Measurements from ENCODE around the gene KCNK13. TPM values are rescaled to one million over a fixed set of nuclear protein-coding genes. Genes with fewer than 3 reads are reported as not detected.

KCNK13 gene
- total RNA-seq, 1 experiment from 2014 or later: 0.23 TPM

DNA sequence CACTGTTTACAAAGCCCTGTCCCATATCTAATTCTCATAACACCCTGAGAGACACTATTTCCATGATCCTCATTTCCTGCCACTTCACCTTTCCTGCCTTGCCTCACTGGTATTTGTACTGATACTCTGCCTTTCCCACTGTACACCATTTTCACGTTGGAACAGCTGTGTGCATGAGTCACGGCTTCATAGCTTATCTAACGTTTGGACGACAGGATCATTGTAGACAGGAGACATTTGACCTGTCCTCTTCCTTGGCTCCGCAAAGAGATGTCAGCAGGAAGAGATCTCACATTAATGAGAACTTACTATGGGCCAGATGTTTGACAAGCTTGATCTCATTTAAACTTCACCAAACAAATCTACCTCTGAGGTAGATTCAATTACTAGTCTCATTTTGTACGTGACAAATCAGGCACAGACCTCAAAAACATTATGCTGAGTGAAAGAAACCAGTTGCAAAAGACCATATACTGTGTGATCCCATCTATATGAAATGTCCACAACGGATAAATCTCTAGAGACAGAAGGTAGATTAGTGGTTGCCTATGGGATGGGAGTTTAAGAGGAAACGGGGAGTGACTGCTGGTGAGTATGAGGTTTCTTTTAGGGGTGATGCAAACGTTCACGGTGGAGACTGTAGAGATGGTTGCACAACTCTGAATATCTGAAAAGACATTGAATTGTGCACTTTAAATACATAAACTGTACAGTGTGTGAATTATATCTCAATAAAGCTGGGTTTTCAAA, 71.2 kb downstream of the KCNK13 start:
- peak; percentile 53 for DNase-seq (ENCODE audit: low read depth)

DNA sequence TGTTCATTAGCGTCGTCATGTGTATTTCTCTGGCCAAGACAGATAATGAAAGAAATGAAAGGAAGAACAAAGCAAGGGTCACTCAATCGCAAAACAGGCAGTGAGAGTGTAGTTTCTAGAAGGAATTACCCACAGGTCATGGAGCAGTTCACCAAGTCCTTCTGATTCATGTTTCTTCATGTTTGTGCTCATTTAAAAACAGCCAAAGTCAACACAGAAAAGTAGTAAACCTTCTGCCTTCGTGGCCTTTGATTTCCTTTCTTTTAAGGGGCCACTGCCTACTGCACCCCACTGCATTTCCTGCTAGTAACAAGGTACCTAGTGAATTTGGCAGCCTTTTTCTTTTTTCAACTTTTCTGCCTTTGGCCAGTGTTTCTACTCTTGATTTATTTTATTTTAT, 75.1 kb downstream of the KCNK13 start:
- DNase-seq (ENCODE audit: low read depth): no peak

GRCh38 chr14:90137807-90138206, 76.0 kb downstream of the KCNK13 start:
- peak; percentile 62 for DNase-seq (ENCODE audit: low read depth)

- DNase-seq (ENCODE audit: low read depth): no peak
Observed at GRCh38 chr14:90139199-90139598, 77.4 kb downstream of the KCNK13 start.

GRCh38 chr14:90140298-90140955, 78.6 kb downstream of the KCNK13 start:
- DNase-seq (ENCODE audit: low read depth): peak; percentile 78

- peak; percentile 90 for DNase-seq (ENCODE audit: low read depth)
Observed at GRCh38 chr14:90140956-90141316, 79.1 kb downstream of the KCNK13 start.

- no peak for DNase-seq (ENCODE audit: low read depth)
Observed at GRCh38 chr14:90153429-90153828, 91.6 kb downstream of the KCNK13 start.

DNA sequence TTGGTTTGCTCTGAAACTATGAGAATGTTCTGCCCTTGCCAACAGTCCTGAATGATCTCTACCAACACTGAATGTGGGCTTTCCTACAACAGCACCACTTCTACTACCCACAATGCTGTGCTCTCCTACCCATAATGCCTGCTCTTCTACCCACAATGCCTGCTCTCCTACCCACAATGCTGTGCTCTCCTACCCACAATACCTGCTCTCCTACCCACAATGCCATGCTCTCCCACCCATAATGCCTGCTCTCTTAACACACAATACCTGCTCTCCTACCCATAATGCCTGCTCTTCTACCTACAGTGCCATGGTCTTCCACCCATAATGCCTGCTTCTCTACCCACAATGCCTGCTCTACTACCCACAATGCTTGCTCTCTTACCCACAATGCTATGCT, 92.3 kb downstream of the KCNK13 start:
- DNase-seq (ENCODE audit: low read depth): no peak

- no peak for DNase-seq (ENCODE audit: low read depth)
Observed at GRCh38 chr14:90159146-90159545, 97.4 kb downstream of the KCNK13 start.

DNA sequence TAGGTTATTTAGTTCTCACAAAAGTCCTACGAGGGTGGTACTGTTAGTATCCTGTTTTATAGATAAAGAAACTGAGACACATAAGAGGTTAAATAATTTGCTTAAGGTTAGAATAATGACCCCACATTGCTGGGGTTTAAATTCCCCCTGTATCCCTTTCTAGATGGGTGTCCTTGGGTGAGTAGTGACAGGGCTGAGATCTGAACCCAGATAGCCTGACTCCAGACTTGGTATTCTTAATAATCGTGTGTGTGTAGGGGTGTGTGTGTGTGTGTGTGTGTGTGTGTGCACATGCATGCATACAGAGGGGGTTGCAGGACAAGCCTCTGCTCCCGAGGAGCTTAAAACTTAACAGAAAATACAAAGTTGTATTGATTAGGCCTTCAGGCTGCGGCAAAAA, 97.9 kb downstream of the KCNK13 start:
- DNase-seq (ENCODE audit: low read depth): no peak

DNA sequence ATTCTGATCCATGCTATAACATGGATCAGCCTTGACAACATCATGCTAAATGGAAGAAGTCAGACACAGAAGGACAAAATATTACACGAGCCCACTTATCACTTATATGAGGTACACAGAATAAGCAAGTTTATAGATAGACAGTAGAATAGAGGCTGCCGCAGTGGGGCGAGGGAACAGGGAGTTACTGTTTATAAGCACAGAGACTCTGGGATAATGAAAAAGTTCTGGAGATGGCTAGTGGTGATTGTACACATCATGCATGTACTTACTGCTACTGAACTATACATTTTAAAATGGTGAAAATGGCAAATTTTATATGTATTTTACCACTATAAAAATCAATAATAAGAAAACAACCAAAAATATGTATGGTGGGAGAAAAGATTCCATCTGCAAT, 99.3 kb downstream of the KCNK13 start:
- DNase-seq (ENCODE audit: low read depth): no peak

- peak; percentile 67 for DNase-seq (ENCODE audit: low read depth)
Observed at GRCh38 chr14:90168425-90169105, 106.8 kb downstream of the KCNK13 start.

GRCh38 chr14:90175631-90176030, 113.8 kb downstream of the KCNK13 start:
- DNase-seq (ENCODE audit: low read depth): no peak

- no peak for DNase-seq (ENCODE audit: low read depth)
Observed at GRCh38 chr14:90177539-90178189, 115.9 kb downstream of the KCNK13 start.

DNA sequence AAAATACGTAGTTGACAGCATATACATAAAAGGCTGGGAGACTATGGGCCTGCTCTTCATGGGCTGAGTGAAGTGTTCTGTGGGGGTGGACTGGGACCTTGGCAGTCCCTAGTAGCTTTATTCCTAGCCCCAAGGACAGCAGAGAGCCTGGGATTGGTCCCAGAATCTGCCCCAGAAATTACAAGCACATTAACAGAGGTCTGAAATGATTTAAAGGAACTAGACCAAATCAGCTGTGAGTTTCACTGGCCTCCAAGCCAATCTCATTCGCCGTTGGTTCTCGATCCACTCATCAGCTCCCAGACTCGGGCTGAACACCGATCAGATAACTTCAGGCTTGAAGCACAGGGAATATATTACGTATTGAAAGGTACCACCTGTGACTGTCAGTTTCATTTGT, 117.6 kb downstream of the KCNK13 start:
- DNase-seq (ENCODE audit: low read depth): no peak

DNA sequence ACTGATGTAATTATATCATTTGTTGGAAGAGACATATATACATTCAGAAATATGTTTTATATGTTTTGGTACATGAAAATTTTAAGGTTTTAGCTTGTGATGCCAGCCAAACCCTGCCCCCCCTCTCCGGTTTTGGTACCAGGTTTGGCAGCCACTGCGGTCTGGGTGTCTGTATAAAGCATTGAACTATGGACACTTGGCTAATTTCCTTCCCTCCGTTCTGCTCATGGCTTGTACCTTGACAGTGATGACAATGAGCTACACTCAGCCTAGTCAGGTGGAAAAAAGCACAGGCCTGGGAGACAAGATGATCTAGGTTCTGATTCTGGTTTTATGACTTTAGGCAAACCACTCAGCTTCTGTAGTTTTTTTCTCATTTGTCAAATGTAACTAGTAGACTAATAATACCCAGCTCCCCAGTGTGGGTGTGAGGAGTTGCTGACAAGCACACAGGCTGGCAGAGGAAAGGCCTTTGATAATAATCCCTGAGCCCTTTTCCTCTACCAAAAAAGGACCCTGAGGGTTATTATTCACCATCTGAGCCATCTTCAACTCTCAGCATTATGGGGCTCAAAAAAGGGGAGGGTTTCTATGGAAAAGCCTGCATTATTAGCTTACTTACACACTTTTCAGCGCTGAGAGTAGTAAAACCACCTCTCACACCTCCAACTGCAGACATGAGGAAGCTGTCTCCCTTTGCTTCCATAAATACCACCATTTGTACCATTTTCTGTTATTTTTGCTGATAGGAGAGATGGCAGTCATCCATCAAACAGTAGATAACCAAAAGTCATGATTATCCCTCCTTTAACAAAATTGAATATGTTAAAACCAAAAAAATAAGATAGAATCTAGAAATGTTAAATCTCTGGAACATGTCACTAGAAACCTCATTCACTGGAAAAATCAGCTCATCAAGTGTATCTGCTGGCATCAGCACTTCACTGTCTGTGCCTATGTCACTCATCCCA, 118.3 kb downstream of the KCNK13 start:
- no peak for DNase-seq (ENCODE audit: low read depth)

DNA sequence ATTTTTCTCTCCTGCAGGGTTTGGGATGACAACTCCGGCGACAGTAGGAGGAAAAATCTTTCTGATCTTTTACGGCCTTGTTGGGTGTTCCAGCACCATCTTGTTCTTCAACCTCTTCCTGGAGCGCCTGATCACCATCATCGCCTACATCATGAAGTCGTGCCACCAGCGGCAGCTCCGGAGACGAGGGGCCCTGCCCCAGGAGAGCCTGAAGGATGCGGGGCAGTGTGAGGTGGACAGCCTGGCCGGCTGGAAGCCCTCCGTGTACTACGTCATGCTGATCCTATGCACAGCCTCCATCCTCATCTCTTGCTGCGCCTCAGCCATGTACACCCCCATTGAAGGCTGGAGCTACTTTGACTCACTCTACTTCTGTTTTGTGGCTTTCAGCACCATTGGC, 122.3 kb downstream of the KCNK13 start:
- no peak for DNase-seq (ENCODE audit: low read depth)

GRCh38 chr14:90184571-90185266, 122.9 kb downstream of the KCNK13 start:
- no peak for DNase-seq (ENCODE audit: low read depth)

DNA sequence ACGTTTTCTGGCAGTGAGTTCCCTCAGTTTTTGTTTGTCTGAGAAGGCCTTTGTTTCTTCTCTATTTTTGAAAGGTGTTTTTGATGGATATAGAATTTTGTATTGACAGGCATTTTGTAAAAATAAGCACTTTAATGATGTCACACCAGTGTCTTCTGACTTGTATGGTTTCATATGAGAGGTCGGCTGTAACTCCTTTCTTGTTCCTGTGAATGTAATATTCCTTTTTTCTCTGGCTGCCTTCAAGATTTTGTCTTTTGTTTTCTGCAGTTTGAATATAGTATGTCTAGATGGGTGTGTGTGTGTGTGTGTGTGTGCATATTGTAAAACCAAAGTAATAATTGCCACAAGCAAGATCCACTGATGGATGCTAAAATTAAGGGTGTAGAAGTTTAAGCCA, 126.8 kb downstream of the KCNK13 start:
- DNase-seq (ENCODE audit: low read depth): no peak

DNA sequence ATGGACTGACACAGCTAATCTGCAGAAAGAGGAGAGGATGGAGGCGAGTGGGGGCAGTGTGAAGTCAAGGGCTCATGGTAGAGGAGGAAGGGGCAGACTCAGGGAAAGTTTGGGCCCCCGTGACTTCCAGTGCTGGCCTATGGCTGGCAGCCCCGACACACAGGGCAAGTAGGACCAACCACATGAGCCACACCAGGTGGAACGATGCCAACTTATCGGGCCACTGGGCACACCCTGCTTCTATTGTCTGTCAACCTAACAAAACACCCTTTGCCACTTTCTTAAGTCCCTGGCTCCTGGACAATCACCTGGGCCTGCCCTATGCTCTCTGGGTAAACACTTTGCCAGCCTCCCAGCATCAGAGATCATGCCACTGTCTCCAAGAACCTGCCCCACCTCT, 129.4 kb downstream of the KCNK13 start:
- DNase-seq (ENCODE audit: low read depth): no peak

DNA sequence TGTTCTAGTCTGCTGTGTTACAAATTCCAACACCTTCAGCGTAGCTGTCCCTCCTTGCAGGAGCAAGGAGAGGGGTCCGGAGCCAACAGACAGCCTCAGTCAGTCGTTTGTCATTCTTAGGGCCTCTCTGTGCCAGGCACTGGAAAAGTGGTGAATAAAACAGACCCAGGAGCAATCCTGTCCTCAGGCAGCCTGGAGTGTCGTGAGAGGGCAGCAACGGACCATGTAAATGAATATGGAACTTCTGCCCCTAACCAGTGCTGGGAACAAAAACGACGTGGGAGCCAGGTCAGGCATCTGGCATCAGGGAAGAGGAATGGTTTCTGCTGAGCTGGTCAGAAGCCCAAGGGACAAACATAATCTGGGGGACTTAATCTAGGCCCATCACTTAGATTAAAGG, 129.8 kb downstream of the KCNK13 start:
- no peak for DNase-seq (ENCODE audit: low read depth)

Measured in Daoy (cell line).